22Rv1 (cell line): ENCODE results near the gene RSRC1.

Experiments used
- H3K27ac ChIP-seq: fragments of 450-650 bp; 2 replicates; pipeline ENCODE4 v1.5.1; 2017
- ZFX ChIP-seq: fragments of 450-650 bp; IDR thresholded peaks from 2 replicates; pipeline ENCODE4 v1.6.1; 2017; ENCODE audit warnings: antibody characterized with exemption, borderline replicate concordance
- TF ChIP-seq, protein P1 (sequence below): fragments of 450-650 bp; IDR thresholded peaks from 2 replicates; pipeline ENCODE4 v1.5.1; 2017; ENCODE audit warnings: mild to moderate bottlenecking

RSRC1 gene

DNA sequence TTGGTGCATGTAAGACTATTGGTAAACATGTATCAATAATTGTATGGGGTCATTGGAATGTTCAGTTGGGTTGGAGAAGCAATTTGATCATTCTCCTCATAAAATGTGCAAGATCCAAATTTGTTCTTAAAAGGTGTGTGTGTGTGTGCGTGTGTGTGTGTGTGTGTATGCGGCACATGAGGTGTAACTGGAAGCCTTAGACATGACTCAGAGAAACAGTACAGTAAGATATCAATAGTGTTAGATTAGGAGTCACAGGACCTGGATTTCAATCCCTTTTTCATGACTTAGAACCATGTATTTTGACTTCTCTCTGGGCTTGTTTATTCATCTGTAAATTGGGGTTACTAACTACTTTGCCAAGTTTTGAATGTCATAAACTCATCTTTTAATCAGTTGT is 38.3 kb downstream of the RSRC1 start:
- no peak overlapping the region for H3K27ac ChIP-seq
- TF ChIP-seq ZFX, result no peak
- TF ChIP-seq, protein P1, sequence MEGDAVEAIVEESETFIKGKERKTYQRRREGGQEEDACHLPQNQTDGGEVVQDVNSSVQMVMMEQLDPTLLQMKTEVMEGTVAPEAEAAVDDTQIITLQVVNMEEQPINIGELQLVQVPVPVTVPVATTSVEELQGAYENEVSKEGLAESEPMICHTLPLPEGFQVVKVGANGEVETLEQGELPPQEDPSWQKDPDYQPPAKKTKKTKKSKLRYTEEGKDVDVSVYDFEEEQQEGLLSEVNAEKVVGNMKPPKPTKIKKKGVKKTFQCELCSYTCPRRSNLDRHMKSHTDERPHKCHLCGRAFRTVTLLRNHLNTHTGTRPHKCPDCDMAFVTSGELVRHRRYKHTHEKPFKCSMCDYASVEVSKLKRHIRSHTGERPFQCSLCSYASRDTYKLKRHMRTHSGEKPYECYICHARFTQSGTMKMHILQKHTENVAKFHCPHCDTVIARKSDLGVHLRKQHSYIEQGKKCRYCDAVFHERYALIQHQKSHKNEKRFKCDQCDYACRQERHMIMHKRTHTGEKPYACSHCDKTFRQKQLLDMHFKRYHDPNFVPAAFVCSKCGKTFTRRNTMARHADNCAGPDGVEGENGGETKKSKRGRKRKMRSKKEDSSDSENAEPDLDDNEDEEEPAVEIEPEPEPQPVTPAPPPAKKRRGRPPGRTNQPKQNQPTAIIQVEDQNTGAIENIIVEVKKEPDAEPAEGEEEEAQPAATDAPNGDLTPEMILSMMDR, result no peak

DNA sequence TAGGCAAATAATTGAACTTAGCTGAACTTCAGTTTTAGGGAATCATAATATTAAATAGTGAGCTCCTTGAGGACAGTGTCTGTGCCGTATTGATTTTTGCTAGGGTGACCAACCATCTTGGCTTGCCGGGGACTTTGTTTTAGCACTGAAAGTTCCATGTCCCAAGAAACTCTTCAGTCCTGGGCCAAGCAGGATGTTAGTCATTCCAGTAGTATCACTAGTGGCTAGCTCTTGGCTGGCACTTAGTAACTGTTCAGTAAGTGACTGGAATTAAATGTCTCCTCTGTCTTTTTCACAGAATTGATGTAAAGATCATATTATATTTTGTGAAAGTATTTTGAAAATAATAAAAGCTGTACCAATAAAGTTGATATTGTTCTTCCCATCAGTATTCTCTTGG is 42.3 kb downstream of the RSRC1 start:
- no peak overlapping the region for H3K27ac ChIP-seq
- TF ChIP-seq ZFX, result no peak
- TF ChIP-seq, protein P1, result no peak

DNA sequence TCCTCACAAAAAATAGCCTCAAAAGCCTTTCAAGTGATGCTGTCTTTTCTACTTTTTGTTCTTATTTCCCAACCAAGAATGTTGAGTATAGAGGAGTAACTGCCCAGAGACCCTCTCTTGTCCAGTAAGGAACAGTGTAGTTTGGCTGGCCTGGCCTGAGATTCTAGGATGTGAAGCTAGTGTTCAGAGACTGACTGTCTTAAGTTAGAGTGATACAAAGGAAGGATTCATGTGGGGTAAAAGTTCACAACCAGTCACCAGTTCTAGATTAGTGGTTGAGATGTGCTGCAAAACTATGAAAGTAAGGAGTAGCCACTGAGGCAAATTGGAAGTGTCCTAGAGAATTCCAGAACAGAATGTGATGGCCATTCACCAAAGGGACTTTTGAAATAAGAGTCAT is 49.1 kb downstream of the RSRC1 start:
- no peak overlapping the region for H3K27ac ChIP-seq
- TF ChIP-seq, protein P1, result no peak
- no peak for TF ChIP-seq ZFX

DNA sequence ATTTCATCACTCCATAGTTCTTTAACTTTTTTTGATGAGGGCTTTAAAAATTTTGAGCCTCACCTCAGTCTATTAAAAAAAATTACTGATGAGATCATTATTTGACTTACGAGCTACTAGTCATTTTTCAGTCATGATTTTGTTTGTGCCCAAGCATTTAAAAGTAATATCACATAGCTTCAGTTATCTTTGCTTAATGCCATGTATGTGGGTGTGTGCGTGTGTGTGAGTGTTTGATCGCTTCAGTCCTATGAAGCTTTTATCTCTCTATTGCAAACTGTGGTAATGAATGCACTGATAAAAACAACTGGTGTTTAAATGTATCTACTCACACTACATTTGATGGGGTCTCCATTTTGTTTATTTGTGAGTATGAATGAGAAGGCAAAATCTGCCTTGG is 49.8 kb downstream of the RSRC1 start:
- TF ChIP-seq, protein P1, result no peak
- TF ChIP-seq ZFX, result no peak

DNA sequence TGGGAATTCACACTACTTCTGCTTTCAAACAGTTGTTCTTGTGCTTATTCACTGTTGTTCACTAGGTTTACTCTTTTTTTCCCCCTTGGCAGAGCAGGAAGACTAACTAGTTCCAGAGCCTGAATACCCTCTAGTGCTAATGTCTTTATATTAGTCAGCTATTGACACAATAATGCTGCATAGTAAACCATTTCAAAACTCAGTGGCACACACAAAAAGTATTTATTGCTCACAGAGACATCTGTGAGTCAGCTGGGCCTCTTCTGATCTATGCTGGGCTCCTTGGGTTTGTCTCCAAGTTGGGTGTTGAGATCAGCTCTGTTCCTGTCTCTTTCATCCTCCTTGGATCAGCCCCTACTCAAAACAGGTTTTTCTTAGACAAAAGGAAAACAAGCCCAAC is 51.1 kb downstream of the RSRC1 start:
- H3K27ac ChIP-seq, result no peak overlapping the region
- TF ChIP-seq, protein P1, result no peak
- no peak for TF ChIP-seq ZFX

More for the DNA sequence above, 49.8 kb downstream of the RSRC1 start:
- no peak overlapping the region for H3K27ac ChIP-seq

DNA sequence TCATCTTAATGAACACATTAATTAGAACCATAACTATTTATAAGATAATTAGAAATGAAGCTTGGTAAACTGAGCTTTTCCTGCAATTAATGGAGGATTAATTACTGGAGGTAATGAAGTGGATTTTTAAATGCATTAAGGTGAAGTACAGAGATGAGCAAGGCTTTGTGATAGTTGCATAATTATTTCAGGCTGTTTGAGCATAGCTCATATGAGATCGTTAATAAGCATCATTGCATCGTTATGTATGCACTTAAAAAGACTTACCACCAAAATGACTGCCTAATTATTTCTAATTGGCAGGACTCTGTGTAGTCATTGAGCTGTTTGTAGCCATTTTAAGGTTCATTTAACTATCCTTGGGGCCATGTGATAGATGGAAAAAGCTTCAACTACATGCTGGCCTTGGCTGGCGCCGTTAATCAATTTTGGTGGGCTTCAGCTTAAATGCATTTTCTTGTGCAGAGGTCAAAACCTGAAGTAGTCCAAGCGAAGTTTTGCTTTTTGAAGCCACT is 55.3 kb downstream of the RSRC1 start:
- TF ChIP-seq, protein P1, result no peak
- TF ChIP-seq ZFX, result no peak
- H3K27ac ChIP-seq, result no peak overlapping the region

DNA sequence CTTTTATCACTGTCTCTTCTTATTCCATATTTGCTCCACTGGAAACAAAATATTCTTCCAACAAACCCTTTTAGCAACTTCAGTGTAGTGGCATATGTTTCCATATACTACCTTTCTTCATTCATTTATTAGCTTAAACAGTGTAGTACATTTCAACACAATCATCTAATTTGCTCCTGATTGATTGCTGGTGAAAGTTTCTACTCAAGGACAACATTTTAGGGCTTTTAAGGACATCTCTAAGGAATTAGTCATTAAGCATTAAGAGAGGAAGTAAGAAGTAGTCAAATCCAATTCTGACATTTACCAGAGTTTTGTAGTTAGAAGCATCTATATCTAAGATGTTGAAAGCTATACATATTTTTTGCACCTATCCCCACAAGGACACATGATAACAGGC is 55.8 kb downstream of the RSRC1 start:
- H3K27ac ChIP-seq, result no peak overlapping the region
- TF ChIP-seq, protein P1, result no peak
- no peak for TF ChIP-seq ZFX
